Neural progenitor cell (in vitro differentiated cells): ENCODE results near the gene SLX9. TPM values are rescaled to one million over a fixed set of nuclear protein-coding genes. Genes with fewer than 3 reads are reported as not detected.

Experiments used
- DNase-seq: peaks from one replicate; pipeline ENCODE4 v3.0.0-alpha.2; 2016; ENCODE audit warnings: low spot score
- H2AFZ ChIP-seq: fragments of 200-600 bp; sonication (generic); replicated peaks from 2 replicates; pipeline ENCODE4 v1.6.1; 2016; ENCODE audit warnings: antibody characterized with exemption
- H3F3A ChIP-seq: fragments of 200-600 bp; sonication (generic); 2 replicates; pipeline ENCODE4 v1.6.1; 2016; ENCODE audit warnings: antibody characterized with exemption, low read depth
- H3K27ac ChIP-seq: fragments of 200-600 bp; sonication (generic); 2 replicates; pipeline ENCODE4 v1.5.1; 2016; ENCODE audit warnings: mild to moderate bottlenecking
- H3K27me3 ChIP-seq: fragments of 200-600 bp; sonication (generic); 2 replicates; pipeline ENCODE4 v1.6.1; 2016; ENCODE audit warnings: mild to moderate bottlenecking, moderate library complexity
- H3K36me3 ChIP-seq: fragments of 200-600 bp; sonication (generic); 2 replicates; pipeline ENCODE4 v1.5.1; 2016
- H3K4me1 ChIP-seq: fragments of 200-600 bp; sonication (generic); 2 replicates; pipeline ENCODE4 v1.6.1; 2016; ENCODE audit warnings: mixed run types
- H3K4me2 ChIP-seq: fragments of 200-600 bp; sonication (generic); 2 replicates; pipeline ENCODE4 v1.6.1; 2016
- H3K4me3 ChIP-seq: fragments of 200-600 bp; sonication (generic); 2 replicates; pipeline ENCODE4 v1.5.1; 2016
- H3K79me2 ChIP-seq: fragments of 200-600 bp; sonication (generic); 2 replicates; pipeline ENCODE4 v1.6.1; 2016; ENCODE audit warnings: low read depth
- H3K9ac ChIP-seq: fragments of 200-600 bp; sonication (generic); 2 replicates; pipeline ENCODE4 v1.6.1; 2016
- H3K9me3 ChIP-seq: fragments of 200-600 bp; sonication (generic); 2 replicates; pipeline ENCODE4 v1.5.1; 2016; ENCODE audit warnings: low read depth
- H4K20me1 ChIP-seq: fragments of 200-600 bp; sonication (generic); 2 replicates; pipeline ENCODE4 v1.6.1; 2016; ENCODE audit warnings: low read depth
- H3K27ac Mint-ChIP-seq: 3 replicates; pipeline ENCODE4 v1.8.0; 2021; ENCODE audit warnings: mixed read lengths
- H3K27me3 Mint-ChIP-seq: 2 replicates; pipeline ENCODE4 v1.8.0; 2022; ENCODE audit warnings: low read depth, mild to moderate bottlenecking, inconsistent platforms, moderate library complexity, mixed read lengths; ENCODE audit not compliant: insufficient read depth
- H3K36me3 Mint-ChIP-seq: 3 replicates; pipeline ENCODE4 v1.8.0; 2021; ENCODE audit warnings: mixed read lengths
- H3K4me1 Mint-ChIP-seq: 3 replicates; pipeline ENCODE4 v1.8.0; 2021; ENCODE audit warnings: mixed read lengths
- H3K4me3 Mint-ChIP-seq: 3 replicates; pipeline ENCODE4 v1.8.0; 2021; ENCODE audit warnings: mild to moderate bottlenecking, moderate library complexity, mixed read lengths
- H3K9me3 Mint-ChIP-seq: 3 replicates; pipeline ENCODE4 v1.8.0; 2020; ENCODE audit warnings: mixed read lengths
- EZH2 ChIP-seq: fragments of 200-600 bp; sonication (generic); IDR thresholded peaks from 2 replicates; pipeline ENCODE4 v1.6.1; 2017; ENCODE audit warnings: antibody characterized with exemption, mild to moderate bottlenecking, moderate library complexity
- EZH2phosphoT487 ChIP-seq: fragments of 200-600 bp; sonication (generic); IDR thresholded peaks from 2 replicates; pipeline ENCODE4 v1.6.1; 2017; ENCODE audit warnings: antibody characterized with exemption
- total RNA-seq: library from RNA; depleted of rRNA; stranded (reverse); fragments of >200 nt; gene quantifications from 2 replicates; pipeline ENCODE4 v1.2.3, GENCODE V29; 2015; ENCODE audit warnings: low replicate concordance
- TF ChIP-seq, protein P1 (sequence below): fragments of 200-600 bp; sonication (generic); IDR thresholded peaks from 2 replicates; pipeline ENCODE4 v1.5.1; 2017; ENCODE audit warnings: antibody characterized with exemption, mild to moderate bottlenecking

Gene SLX9
- total RNA-seq, 1 donor from 2014 or later = 4.7 TPM

DNA sequence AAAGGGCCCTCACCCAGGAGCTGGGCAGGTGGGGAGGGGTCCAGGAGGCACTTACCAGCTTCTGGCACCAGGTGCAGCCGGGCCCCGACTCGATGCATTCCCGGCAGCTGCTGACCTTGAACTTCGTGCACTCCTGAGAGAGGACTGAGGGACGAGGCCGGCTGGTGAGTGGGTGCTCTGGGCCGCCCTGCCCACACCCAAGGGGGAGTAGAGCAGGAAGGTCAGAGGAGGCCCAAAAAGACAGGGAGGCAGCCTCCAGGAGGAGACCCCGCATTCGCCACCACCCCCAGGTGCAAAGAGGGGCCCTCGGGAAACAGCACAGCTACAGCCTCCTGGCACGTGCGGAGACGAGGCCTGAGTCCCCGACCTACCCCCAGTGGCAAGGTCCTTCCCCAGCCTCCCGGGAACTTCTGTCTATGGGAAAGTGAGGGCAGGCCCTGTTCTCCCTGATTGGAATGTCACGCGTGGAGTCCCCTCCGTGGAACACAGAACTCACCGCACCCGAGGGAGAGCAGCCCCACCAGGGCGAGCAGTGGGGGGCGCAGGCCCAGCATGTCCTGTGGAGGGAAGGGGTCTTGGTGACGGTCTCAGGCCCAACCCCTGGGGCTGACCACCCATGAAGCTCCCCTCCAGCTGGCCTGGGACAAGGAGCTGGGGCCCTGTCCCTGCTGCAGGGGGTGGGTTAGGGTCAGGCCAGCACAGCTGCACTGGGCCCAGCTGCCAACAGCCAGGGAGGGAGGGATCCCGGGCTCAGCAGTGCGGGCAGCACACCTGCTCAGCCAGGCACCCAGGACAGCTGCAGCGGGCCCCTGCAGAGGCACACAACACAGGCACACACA, 29.4 kb upstream of the SLX9 start:
- Histone ChIP-seq H3K4me3 (no peak overlapping the region), H2AFZ (no peak overlapping the region), H3K4me2 (no peak overlapping the region), H3F3A (no peaks in the 10 kb centered on the region), H3K27ac (no peak overlapping the region), H3K36me3 (no peaks in the 10 kb centered on the region), H4K20me1 (no peaks in the 10 kb centered on the region), H3K9ac (no peak overlapping the region), H3K27me3 (no peaks in the 10 kb centered on the region), H3K79me2 (no peaks in the 10 kb centered on the region), H3K4me1 (peaks cover 13% of the 10 kb centered on the region), H3K9me3 (no peaks in the 10 kb centered on the region)
- no peaks in the 10 kb centered on the region for H3K36me3 Mint-ChIP-seq
- DNase-seq = no peak
- peaks cover 5% of the 10 kb centered on the region for H3K27me3 Mint-ChIP-seq
- H3K4me1 Mint-ChIP-seq = peaks cover 7% of the 10 kb centered on the region
- no peaks in the 10 kb centered on the region for H3K9me3 Mint-ChIP-seq
- TF ChIP-seq, protein P1, sequence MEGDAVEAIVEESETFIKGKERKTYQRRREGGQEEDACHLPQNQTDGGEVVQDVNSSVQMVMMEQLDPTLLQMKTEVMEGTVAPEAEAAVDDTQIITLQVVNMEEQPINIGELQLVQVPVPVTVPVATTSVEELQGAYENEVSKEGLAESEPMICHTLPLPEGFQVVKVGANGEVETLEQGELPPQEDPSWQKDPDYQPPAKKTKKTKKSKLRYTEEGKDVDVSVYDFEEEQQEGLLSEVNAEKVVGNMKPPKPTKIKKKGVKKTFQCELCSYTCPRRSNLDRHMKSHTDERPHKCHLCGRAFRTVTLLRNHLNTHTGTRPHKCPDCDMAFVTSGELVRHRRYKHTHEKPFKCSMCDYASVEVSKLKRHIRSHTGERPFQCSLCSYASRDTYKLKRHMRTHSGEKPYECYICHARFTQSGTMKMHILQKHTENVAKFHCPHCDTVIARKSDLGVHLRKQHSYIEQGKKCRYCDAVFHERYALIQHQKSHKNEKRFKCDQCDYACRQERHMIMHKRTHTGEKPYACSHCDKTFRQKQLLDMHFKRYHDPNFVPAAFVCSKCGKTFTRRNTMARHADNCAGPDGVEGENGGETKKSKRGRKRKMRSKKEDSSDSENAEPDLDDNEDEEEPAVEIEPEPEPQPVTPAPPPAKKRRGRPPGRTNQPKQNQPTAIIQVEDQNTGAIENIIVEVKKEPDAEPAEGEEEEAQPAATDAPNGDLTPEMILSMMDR = no peak
- TF ChIP-seq EZH2 (no peak), EZH2phosphoT487 (no peak)
- no peak overlapping the region for H3K27ac Mint-ChIP-seq
- no peak overlapping the region for H3K4me3 Mint-ChIP-seq

GRCh38 chr21:44911068-44911383, 28.8 kb upstream of the SLX9 start:
- no peaks in the 10 kb centered on the region for H3K79me2 ChIP-seq
- H3K9me3 ChIP-seq = no peaks in the 10 kb centered on the region
- H3K4me1 ChIP-seq = peaks cover 13% of the 10 kb centered on the region
- H3K36me3 Mint-ChIP-seq = no peaks in the 10 kb centered on the region
- no peak for DNase-seq
- H3K27ac Mint-ChIP-seq = no peak overlapping the region
- H3K4me3 ChIP-seq = no peak overlapping the region
- TF ChIP-seq, protein P1 = no peak
- TF ChIP-seq EZH2 = no peak
- no peak for TF ChIP-seq EZH2phosphoT487
- H4K20me1 ChIP-seq = no peaks in the 10 kb centered on the region
- no peak overlapping the region for H3K9ac ChIP-seq
- peaks cover 5% of the 10 kb centered on the region for H3K27me3 Mint-ChIP-seq
- H3K4me3 Mint-ChIP-seq = no peak overlapping the region
- no peak overlapping the region for H3K27ac ChIP-seq
- H3F3A ChIP-seq = no peaks in the 10 kb centered on the region
- H2AFZ ChIP-seq = no peak overlapping the region
- no peaks in the 10 kb centered on the region for H3K9me3 Mint-ChIP-seq
- H3K4me1 Mint-ChIP-seq = peaks cover 7% of the 10 kb centered on the region
- H3K4me2 ChIP-seq = no peak overlapping the region
- no peaks in the 10 kb centered on the region for H3K27me3 ChIP-seq
- H3K36me3 ChIP-seq = no peaks in the 10 kb centered on the region

DNA sequence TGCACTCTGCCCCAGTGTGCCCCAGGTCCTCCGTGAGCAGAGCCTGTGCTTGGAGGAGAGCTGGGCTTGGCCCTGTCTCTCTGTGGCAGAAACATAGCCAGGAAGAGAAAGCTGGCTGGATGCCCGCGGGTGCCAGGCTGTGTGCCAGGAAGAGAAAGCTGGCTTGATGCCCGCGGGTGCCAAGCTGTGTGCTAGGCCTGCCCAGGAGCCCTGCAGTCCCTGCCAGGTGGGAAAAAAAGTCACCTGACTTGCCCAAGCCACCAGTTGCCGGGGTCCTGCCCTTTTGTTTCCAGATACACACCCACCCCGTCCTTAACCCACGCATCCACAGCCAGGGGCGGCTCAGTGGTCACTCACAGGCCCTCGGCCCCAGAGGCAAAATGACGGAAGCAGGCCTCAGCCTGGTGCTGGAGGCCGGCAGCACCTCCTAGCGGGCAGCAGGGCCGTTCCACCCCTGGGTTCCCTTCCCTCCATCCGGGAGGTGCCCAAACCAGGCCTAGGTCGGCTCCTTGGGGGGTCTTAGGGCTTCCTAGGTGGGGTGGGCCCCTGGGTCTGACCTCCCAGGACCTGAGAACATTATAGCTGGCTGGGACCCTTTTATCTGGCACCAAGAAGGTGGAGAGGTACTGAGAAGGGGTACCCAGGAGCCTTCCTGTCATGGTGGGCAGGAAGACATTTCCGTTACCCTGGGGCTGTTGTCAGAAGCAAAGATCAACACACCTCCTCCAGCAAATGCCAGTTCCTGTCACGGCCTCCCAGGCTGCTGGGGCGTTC, 28.3 kb upstream of the SLX9 start:
- no peak overlapping the region for H3K4me3 ChIP-seq
- TF ChIP-seq, protein P1 = peak; percentile 22
- TF ChIP-seq EZH2phosphoT487 = no peak
- Mint-ChIP-seq H3K36me3 (no peaks in the 10 kb centered on the region), H3K4me3 (no peak overlapping the region), H3K4me1 (peaks cover 5% of the 10 kb centered on the region), H3K9me3 (no peaks in the 10 kb centered on the region), H3K27me3 (peaks cover 3% of the 10 kb centered on the region), H3K27ac (no peak overlapping the region)
- no peak overlapping the region for H3K9ac ChIP-seq
- no peaks in the 10 kb centered on the region for H3K79me2 ChIP-seq
- H3F3A ChIP-seq = no peaks in the 10 kb centered on the region
- H3K36me3 ChIP-seq = no peaks in the 10 kb centered on the region
- no peak overlapping the region for H3K4me2 ChIP-seq
- H3K27ac ChIP-seq = no peak overlapping the region
- DNase-seq = no peak
- no peak overlapping the region for H2AFZ ChIP-seq
- H4K20me1 ChIP-seq = no peaks in the 10 kb centered on the region
- peaks cover 13% of the 10 kb centered on the region for H3K4me1 ChIP-seq
- H3K27me3 ChIP-seq = no peaks in the 10 kb centered on the region
- H3K9me3 ChIP-seq = no peaks in the 10 kb centered on the region
